Muscle layer of colon (tissue), 2 donors: ENCODE results near the gene MAGOH.

Experiments used
- H3K27ac ChIP-seq: one replicate; pipeline ENCODE4 v1.7.0; 2013; ENCODE audit warnings: low read depth, mild to moderate bottlenecking, low read length, moderate library complexity
- H3K27me3 ChIP-seq, 2 donors: one replicate each; pipeline ENCODE4 v1.7.0; 2013; ENCODE audit warnings: low read length in 2 of 2, mild to moderate bottlenecking in 2 of 2; ENCODE audit not compliant: insufficient read depth in 2 of 2, control insufficient read depth in 1 of 2
- H3K36me3 ChIP-seq: one replicate; pipeline ENCODE4 v1.7.0; 2013; ENCODE audit warnings: mild to moderate bottlenecking, low read length; ENCODE audit not compliant: insufficient read depth
- H3K4me1 ChIP-seq: one replicate; pipeline ENCODE4 v1.7.0; 2013; ENCODE audit warnings: mild to moderate bottlenecking, low read length; ENCODE audit not compliant: insufficient read depth
- H3K4me3 ChIP-seq, 2 donors: one replicate each; pipeline ENCODE4 v1.7.0; 2013; ENCODE audit warnings: low read length in 2 of 2, low read depth in 1 of 2, mild to moderate bottlenecking in 1 of 2, moderate library complexity in 1 of 2
- H3K9ac ChIP-seq: one replicate; pipeline ENCODE4 v1.7.0; 2013; ENCODE audit warnings: low read length
- H3K9me3 ChIP-seq: one replicate; pipeline ENCODE4 v1.7.0; 2013; ENCODE audit warnings: mild to moderate bottlenecking, low read length
- donor health status: abdominal sarcoma.
- donor health status: Adenocarcinoma of cecum.

Gene MAGOH

GRCh38 chr1:53267761-53268160 lies 29.4 kb upstream of the MAGOH start:
- Histone ChIP-seq H3K9me3 (no peaks in the 10 kb centered on the region), H3K36me3 (no peaks in the 10 kb centered on the region), H3K27ac (no peak overlapping the region), H3K9ac (no peak overlapping the region), H3K4me3 (no peak overlapping the region), H3K27me3 (no peaks in the 10 kb centered on the region), H3K4me1 (no peaks in the 10 kb centered on the region)

GRCh38 chr1:53266038-53266437 lies 27.7 kb upstream of the MAGOH start:
- Histone ChIP-seq H3K27ac (no peak overlapping the region), H3K36me3 (no peaks in the 10 kb centered on the region)

GRCh38 chr1:53265581-53265980 lies 27.3 kb upstream of the MAGOH start:
- Histone ChIP-seq H3K36me3 (no peaks in the 10 kb centered on the region), H3K9me3 (no peaks in the 10 kb centered on the region), H3K27ac (no peak overlapping the region), H3K9ac (no peak overlapping the region), H3K4me3 (no peak overlapping the region), H3K27me3 (no peaks in the 10 kb centered on the region), H3K4me1 (no peaks in the 10 kb centered on the region)

More at GRCh38 chr1:53266038-53266437, 27.7 kb upstream of the MAGOH start:
- Histone ChIP-seq H3K27me3 (no peaks in the 10 kb centered on the region), H3K4me3 (no peak overlapping the region), H3K4me1 (no peaks in the 10 kb centered on the region), H3K9me3 (no peaks in the 10 kb centered on the region), H3K9ac (no peak overlapping the region)

GRCh38 chr1:53264048-53264447 lies 25.7 kb upstream of the MAGOH start:
- H3K9me3 ChIP-seq = no peaks in the 10 kb centered on the region
- H3K27ac ChIP-seq = no peak overlapping the region
- H3K4me1 ChIP-seq = no peaks in the 10 kb centered on the region
- H3K36me3 ChIP-seq = no peaks in the 10 kb centered on the region
- H3K4me3 ChIP-seq = no peak overlapping the region
- no peaks in the 10 kb centered on the region for H3K27me3 ChIP-seq
- no peak overlapping the region for H3K9ac ChIP-seq

- Histone ChIP-seq H3K4me1 (no peaks in the 10 kb centered on the region), H3K27ac (no peak overlapping the region), H3K36me3 (no peaks in the 10 kb centered on the region), H3K4me3 (no peak overlapping the region), H3K9ac (no peak overlapping the region), H3K9me3 (no peaks in the 10 kb centered on the region), H3K27me3 (no peaks in the 10 kb centered on the region)
Measured at GRCh38 chr1:53262000-53262399, 23.7 kb upstream of the MAGOH start.

- no peaks in the 10 kb centered on the region for H3K27me3 ChIP-seq
- H3K4me3 ChIP-seq = no peak overlapping the region
- H3K4me1 ChIP-seq = no peaks in the 10 kb centered on the region
- H3K9me3 ChIP-seq = no peaks in the 10 kb centered on the region
- H3K27ac ChIP-seq = no peak overlapping the region
- H3K36me3 ChIP-seq = no peaks in the 10 kb centered on the region
- no peak overlapping the region for H3K9ac ChIP-seq
Measured at GRCh38 chr1:53260631-53261247, 22.4 kb upstream of the MAGOH start.

GRCh38 chr1:53259932-53260331 lies 21.6 kb upstream of the MAGOH start:
- no peak overlapping the region for H3K9ac ChIP-seq
- H3K9me3 ChIP-seq = no peaks in the 10 kb centered on the region
- no peak overlapping the region for H3K4me3 ChIP-seq
- no peaks in the 10 kb centered on the region for H3K36me3 ChIP-seq
- no peaks in the 10 kb centered on the region for H3K4me1 ChIP-seq
- no peak overlapping the region for H3K27ac ChIP-seq
- no peaks in the 10 kb centered on the region for H3K27me3 ChIP-seq

- no peaks in the 10 kb centered on the region for H3K36me3 ChIP-seq
- no peaks in the 10 kb centered on the region for H3K27me3 ChIP-seq
- H3K4me3 ChIP-seq = no peak overlapping the region
- H3K9ac ChIP-seq = no peak overlapping the region
- H3K9me3 ChIP-seq = no peaks in the 10 kb centered on the region
- H3K4me1 ChIP-seq = no peaks in the 10 kb centered on the region
- H3K27ac ChIP-seq = no peak overlapping the region
Measured at GRCh38 chr1:53258216-53258615, 19.9 kb upstream of the MAGOH start.

- Histone ChIP-seq H3K4me3 (no peak overlapping the region), H3K27ac (no peak overlapping the region), H3K27me3 (no peaks in the 10 kb centered on the region), H3K4me1 (no peaks in the 10 kb centered on the region), H3K36me3 (no peaks in the 10 kb centered on the region), H3K9ac (no peak overlapping the region), H3K9me3 (no peaks in the 10 kb centered on the region)
Measured at GRCh38 chr1:53257454-53258081, 19.2 kb upstream of the MAGOH start.

- no peak overlapping the region for H3K9ac ChIP-seq
- H3K36me3 ChIP-seq = no peaks in the 10 kb centered on the region
- no peak overlapping the region for H3K4me3 ChIP-seq
- no peaks in the 10 kb centered on the region for H3K4me1 ChIP-seq
- no peaks in the 10 kb centered on the region for H3K9me3 ChIP-seq
- H3K27me3 ChIP-seq = no peaks in the 10 kb centered on the region
- no peak overlapping the region for H3K27ac ChIP-seq
Measured at GRCh38 chr1:53256511-53257453, 18.5 kb upstream of the MAGOH start.

- Histone ChIP-seq H3K27me3 (no peaks in the 10 kb centered on the region), H3K4me1 (no peaks in the 10 kb centered on the region), H3K9me3 (no peaks in the 10 kb centered on the region), H3K36me3 (no peaks in the 10 kb centered on the region), H3K4me3 (no peak overlapping the region), H3K9ac (no peak overlapping the region), H3K27ac (no peak overlapping the region)
Measured at GRCh38 chr1:53255031-53255430, 16.7 kb upstream of the MAGOH start.
